Ovary (tissue), 3 donors: ENCODE results near the gene PPP2R2B.

ENCODE experiments used
- EP300 ChIP-seq: sonication (generic); formaldehyde crosslinking; IDR thresholded peaks from one replicate; pipeline ENCODE4 v1.6.1; 2017; ENCODE audit warnings: antibody characterized with exemption
- TF ChIP-seq, protein P1 (sequence below), 3 donors: fragments of 450-650 bp in 2 of 3; fragments of 200-600 bp in 1 of 3; IDR thresholded peaks; one replicate each; pipeline versions ENCODE4 v1.5.1 to v1.8.0; 2016 to 2022; ENCODE audit warnings: antibody characterized with exemption in 3 of 3, mild to moderate bottlenecking in 1 of 3
- donor health status: DM: no; HTN: no; CAD: no.

DNA sequence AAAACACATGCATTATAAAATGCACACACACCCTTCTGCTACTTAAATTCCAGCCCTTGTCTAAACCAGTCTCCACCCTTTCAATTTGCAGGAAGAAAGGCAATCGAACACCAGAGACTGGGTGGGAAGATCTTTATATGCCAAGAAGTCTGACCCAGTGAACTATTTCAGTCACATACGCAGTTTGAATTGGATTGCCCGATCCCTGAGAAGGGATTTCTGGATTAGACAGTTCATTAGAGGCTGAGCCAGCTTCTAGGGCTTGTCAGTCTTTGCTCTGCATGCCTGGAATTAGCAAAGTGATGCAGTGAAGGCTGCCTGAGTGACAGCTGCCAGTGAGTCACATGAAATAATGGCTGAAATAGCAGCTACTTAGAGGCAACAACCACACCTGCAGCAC is 159.9 kb downstream of the PPP2R2B start:
- TF ChIP-seq, protein P1, sequence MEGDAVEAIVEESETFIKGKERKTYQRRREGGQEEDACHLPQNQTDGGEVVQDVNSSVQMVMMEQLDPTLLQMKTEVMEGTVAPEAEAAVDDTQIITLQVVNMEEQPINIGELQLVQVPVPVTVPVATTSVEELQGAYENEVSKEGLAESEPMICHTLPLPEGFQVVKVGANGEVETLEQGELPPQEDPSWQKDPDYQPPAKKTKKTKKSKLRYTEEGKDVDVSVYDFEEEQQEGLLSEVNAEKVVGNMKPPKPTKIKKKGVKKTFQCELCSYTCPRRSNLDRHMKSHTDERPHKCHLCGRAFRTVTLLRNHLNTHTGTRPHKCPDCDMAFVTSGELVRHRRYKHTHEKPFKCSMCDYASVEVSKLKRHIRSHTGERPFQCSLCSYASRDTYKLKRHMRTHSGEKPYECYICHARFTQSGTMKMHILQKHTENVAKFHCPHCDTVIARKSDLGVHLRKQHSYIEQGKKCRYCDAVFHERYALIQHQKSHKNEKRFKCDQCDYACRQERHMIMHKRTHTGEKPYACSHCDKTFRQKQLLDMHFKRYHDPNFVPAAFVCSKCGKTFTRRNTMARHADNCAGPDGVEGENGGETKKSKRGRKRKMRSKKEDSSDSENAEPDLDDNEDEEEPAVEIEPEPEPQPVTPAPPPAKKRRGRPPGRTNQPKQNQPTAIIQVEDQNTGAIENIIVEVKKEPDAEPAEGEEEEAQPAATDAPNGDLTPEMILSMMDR (IDR thresholded peaks at IDR 0.05), result no peak
- TF ChIP-seq EP300, result no peak
